HG02981 (cell line): ENCODE data around the gene PPME1.

ENCODE experiments used
- ATAC-seq: cut with Tn5 transposase; IDR thresholded peaks from one replicate; pipeline ENCODE4 v1.9.1; 2021; ENCODE audit warnings: mild to moderate bottlenecking, moderate library complexity; ENCODE audit not compliant: unreplicated experiment

PPME1 gene

DNA sequence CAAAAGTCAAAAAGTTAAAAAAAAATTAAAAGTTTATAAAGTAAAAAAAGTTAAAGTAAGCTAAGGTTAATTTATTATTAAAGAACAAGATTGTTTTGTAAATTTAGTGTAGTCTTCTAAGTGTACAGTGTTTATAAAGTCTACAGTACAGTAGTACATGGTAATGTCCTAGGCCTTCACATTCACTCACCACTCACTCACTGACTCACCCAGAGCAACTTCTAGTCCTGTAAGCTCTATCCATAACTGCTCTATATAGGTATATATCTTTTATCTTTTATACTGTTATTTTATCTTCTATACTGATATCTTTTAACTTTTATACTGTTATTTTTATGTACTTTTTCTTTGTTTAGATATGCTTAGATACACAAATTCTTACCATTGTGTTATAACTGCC is 11.4 kb upstream of the PPME1 start:
- ATAC-seq: no peak

DNA sequence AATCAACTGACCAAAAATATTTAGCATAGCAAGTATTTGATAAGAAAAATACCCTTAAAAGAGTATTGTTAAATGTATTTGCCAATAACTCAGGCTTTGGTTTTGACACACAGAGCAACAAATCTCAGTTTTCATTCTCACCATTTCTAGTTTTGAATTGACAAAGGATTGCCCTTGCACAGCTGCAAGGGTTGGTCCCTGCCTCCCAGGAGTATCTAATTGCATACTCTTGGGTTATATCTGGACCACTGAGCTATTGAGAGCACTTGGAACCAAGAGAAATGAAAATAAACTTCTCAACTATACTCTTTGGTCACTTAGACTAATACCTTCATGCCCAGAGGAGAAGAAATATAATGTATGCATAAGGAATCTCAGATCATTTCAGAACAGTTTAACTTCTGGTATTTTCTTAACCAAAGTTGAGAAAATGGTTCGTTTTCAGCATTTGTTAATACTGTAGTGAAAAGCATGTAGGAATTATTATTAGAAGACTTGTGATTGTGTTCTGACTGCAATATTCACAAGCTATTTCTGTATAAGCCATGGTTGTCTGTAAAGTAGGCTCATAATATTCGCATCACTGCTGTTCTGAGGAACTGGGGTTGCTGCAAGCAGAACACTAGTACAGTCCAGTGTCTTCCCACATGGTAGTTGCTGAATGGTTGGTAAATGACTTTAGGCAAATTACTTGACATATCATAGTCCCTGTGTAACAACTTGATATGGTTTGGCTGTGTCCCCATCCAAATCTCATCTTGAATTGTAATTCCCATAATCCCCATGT is 8.2 kb upstream of the PPME1 start:
- no peak for ATAC-seq

- no peak for ATAC-seq
Observed at GRCh38 chr11:74168838-74169237, 2.3 kb upstream of the PPME1 start.

DNA sequence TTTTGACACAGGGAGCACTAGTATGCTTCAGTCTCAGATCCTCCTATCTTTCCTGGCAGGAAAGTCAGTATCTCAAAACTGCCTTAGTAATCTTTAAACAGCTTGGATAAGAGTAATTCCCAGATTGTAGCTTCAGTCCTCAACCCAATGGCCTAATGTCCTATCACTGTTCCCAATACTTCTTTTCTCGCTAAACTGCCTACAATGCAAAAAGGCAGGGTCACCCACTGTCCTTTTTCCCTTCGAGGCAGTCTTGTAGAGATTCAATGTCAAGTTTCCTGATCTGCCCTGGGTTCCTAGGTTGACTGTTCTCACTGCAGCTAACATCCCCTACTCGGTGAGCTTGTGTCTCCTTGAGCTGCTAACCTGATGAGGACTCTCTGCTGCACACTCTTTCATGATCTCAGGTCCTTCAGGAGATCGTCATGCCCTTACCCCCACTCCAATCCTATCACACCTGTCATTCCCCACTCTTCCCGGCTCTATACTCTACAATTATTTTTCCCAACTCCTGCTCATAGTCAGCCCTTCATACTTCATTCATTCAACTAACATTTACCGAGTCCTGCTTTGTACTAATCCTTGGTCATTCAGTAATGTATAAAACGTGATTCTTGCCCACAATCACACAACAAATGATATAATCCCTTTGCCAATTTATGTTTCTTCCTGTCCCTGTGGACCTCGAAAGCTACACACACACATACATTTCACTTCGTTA is 1.2 kb upstream of the PPME1 start:
- ATAC-seq: no peak

- no peak for ATAC-seq
Observed at GRCh38 chr11:74171630-74171968, 510 bp downstream of the PPME1 start.

DNA sequence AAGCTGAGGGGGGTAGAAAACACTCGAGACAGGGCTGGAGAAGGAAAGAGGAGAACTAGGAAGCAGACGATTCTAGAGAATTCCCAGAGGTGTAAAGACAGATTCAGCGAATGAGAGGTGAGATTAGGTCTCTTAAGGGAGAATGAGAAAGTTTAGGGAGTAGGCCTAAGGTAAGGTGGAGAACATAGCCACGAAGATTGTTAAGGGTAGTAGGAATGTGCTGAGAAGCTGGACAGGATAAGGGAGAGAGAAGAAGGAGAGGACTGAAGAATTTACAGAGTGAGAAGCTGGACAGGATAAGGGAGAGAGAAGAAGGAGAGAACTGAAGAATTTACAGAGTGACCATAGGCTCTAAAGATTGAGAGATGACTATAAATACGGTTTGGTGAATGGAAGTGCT is 908 bp downstream of the PPME1 start:
- ATAC-seq: no peak

- no peak for ATAC-seq
Observed at GRCh38 chr11:74175920-74176319, 4.8 kb downstream of the PPME1 start.

DNA sequence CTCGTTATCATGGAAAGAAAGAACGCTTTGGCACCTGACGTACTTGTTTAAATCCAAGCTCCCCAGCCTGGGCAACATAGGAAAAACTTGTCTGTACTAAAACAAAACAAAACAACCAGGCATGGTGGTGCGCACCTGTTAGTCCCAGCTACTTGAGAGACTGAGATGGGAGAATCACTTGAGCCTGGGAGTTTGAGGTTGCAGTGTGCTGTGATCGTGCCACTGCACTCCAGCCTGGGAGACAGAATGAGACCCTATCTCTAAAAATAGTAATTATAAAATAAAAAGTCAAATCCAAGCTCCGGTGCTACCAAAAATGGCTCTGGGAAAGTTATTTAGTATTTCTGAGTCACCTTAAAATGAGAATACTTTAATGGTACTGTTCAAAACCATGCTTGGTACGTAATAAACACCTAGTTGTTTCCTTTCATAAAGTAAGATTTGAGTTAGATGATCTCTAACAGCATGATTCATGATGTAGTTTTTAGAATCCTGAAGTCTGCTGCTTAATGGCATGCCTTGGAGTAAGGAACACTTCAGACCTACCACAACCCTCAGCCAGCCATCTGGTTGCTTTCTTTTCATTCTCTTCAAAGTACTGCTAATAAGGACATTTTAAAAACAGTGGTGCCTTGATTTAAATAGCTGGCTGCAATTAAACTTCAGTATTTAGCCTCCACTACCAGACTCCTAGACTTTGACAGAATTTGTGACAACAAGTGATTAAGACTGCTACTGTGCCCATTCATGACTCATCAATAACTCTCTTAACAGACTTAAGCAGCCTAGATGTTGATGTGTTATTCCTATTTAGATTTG is 8.4 kb downstream of the PPME1 start:
- ATAC-seq: no peak

GRCh38 chr11:74182635-74183034 is 11.5 kb downstream of the PPME1 start:
- ATAC-seq: no peak

DNA sequence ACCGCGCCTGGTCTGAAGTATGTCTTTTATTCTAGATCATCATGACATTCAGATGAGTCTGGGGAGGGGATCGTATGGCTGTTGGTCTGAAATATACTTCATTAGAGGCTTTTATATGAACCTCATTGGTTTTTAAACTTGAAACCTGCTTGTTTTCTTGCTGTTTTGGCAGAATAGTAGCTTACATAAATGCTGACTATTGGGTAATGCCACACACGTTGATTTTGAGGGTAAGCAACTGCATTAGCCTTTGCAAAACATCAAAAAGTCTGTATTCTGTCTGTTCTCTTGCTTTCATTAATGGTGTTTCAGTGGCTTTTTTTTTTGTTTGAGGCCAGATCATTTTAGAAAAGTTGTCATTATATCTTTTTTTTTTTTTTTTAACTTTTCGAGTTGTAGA is 14.2 kb downstream of the PPME1 start:
- ATAC-seq: no peak

GRCh38 chr11:74185695-74186094 is 14.6 kb downstream of the PPME1 start:
- ATAC-seq: no peak

DNA sequence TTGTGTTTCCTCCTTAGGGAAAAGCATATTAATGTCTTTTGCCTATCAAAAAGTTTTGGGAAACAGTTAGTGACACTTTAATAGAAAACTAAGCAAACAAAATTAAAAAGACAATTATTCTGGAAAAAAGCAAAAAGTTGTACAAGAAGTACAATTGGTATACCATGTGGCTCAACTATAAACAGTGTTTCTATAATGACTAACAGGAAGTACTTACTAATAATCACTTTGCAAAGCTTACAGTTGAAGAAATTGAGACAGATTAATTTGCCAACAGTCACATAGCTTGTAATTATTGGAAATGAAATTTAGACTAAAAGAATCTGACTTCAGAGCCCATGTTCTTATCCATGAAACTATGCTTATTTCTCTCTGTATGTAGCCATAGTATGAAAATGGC is 24.7 kb downstream of the PPME1 start:
- ATAC-seq: no peak

DNA sequence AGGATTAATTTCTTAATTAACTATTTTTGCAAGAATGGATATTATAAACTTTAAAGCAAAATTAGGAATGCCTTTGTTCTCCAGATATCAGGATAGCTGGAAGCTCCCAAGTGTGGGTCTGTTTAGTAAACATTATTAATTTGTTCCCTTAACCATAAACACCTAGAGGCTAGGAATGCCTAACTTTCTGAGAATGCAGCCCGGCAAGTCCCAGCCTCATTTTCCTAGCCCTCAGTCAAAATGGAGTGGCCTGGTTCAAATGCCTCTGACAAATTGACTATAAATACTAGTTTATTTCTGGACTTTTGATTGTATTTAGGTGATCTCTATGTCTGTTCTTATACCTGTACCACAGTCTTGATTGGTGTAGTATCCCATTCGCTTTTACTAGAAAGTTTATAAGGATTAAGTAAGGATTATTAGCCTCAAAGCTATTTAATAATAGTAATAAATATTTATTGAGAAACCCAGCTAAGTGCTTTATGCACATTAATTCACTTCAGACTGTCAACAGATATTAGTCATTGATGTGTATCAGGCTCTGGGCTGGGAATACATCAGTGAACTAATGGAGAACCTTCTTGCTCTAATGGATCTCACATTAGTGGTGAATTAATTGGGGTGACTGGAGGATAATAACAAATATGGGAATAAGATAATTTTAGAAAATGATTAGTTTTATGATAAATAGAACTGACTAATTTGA is 25.8 kb downstream of the PPME1 start:
- ATAC-seq: no peak

- no peak for ATAC-seq
Observed at GRCh38 chr11:74203966-74204365, 32.9 kb downstream of the PPME1 start.

- ATAC-seq: no peak
Observed at GRCh38 chr11:74204701-74205100, 33.6 kb downstream of the PPME1 start.

GRCh38 chr11:74205181-74205580 is 34.1 kb downstream of the PPME1 start:
- no peak for ATAC-seq

DNA sequence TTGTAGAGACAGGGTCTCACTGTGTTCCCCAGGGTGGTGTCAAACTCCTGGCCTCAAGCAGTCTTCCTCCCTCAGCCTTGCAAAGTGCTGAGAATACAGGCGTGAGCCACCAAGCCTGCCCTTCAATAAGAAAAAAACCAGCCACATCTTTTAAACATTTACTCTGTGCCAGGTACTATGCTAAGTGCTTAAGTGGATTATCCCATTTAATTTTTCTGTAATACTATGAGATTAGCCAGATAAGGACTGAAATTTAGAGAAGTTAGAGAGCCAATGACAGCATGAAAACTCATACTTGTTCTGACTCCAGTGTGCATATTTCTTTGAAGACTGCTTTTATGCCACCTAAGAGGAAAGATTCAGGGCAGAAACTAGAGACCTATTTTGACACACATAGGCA is 35.7 kb downstream of the PPME1 start:
- no peak for ATAC-seq

- no peak for ATAC-seq
Observed at GRCh38 chr11:74208507-74208906, 37.4 kb downstream of the PPME1 start.

GRCh38 chr11:74212533-74212932 is 41.4 kb downstream of the PPME1 start:
- no peak for ATAC-seq

- no peak for ATAC-seq
Observed at GRCh38 chr11:74220376-74220775, 49.3 kb downstream of the PPME1 start.

- ATAC-seq: no peak
Observed at GRCh38 chr11:74221816-74222215, 50.7 kb downstream of the PPME1 start.
